Myocyte (in vitro differentiated cells): ENCODE data around the gene STRIT1. TPM values are rescaled to one million over a fixed set of nuclear protein-coding genes. Genes with fewer than 3 reads are reported as not detected.
"Not testable (repeated sequence)": the region's sequence is repeated elsewhere in the genome, so short reads cannot be mapped to it uniquely, and the experiment has no call there.

Experiments
- DNase-seq: peaks from one replicate; pipeline ENCODE4 v3.0.0-alpha.2; 2012; ENCODE audit warnings: low read depth
- total RNA-seq: library from RNA; depleted of rRNA; stranded (reverse); fragments of >200 nt; gene quantifications from 2 replicates; pipeline ENCODE4 v1.2.3, GENCODE V29; 2014

The STRIT1 gene
- total RNA-seq, 1 donor from 2014 or later, result 0.48 TPM

DNA sequence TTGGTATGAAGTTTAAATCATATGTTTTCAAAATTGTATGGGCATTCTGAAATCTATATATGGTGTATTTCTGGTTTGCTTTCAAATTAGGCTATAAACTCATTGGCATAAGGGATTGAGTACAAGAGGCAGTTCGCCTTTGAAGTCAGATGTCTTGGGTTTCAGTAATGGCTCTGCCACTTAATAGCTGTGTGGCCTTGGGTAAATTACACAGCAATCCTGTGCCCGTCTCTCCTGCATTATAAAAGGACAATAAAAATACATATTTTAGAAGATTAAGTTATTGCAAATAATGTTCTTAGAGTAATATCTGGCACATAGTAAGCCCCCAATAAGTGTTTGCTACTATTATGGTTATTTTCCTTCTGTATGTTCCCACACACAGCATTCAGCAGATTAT lies 20.4 kb upstream of the STRIT1 start:
- DNase-seq, result no peak

GRCh38 chr3:155313300-155313699 lies 19.8 kb upstream of the STRIT1 start:
- no peak for DNase-seq

DNA sequence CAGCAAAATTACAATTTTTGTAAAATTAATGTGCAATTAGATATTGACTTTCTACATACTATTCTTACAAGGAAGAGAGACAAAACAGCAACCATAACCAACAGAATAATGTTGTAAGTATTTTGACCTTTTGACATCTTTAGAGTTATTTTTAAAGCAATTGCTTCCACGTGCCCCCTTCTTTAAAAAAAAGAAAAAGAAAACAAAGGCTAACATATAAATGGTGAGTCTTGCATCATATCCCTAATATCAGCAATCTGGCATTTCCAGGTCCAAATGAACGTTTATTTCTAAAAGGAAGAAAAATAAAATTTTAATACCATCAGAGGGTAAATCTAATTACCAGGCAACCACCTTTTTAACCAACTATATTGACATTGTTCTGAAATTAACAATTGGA lies 19.3 kb upstream of the STRIT1 start:
- no peak for DNase-seq

GRCh38 chr3:155309581-155309980 lies 16.1 kb upstream of the STRIT1 start:
- DNase-seq, result no peak

DNA sequence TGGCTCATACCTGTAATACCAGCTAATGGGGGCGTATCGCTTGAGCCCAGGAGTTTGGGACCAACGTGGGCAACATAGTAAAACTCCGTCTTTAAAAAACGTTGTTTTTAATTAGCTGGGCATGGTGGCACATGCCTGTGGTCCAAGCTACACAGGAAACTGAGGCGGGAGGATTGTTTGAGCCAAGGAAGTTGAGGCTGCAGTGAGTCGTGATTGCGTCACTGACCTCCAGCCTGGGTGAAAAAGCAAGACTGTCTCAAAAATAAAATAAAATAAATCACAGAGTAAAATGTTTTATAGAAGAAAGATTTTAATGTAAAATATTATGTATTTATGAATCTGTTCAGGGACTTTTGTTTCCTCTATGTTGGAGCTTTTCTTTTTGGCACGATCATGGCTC lies 15.3 kb upstream of the STRIT1 start:
- DNase-seq, result no peak

DNA sequence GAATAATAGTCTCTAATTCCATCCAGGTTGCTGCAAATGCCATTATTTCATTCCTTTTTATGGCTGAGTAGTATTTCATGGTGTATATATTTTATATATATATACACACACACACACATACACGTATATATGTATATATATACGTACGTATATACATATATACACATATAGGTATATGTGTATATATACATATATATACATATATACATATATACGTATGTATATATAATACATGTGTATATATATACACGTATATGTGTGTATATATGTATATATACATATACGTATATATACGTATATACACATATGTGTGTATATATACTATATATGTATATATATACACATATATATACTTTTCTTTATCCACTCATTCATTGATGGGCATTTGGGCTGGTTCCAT lies 13.7 kb upstream of the STRIT1 start:
- DNase-seq, result no peak

- no peak for DNase-seq
Measured at GRCh38 chr3:155304394-155304793, 10.9 kb upstream of the STRIT1 start.

DNA sequence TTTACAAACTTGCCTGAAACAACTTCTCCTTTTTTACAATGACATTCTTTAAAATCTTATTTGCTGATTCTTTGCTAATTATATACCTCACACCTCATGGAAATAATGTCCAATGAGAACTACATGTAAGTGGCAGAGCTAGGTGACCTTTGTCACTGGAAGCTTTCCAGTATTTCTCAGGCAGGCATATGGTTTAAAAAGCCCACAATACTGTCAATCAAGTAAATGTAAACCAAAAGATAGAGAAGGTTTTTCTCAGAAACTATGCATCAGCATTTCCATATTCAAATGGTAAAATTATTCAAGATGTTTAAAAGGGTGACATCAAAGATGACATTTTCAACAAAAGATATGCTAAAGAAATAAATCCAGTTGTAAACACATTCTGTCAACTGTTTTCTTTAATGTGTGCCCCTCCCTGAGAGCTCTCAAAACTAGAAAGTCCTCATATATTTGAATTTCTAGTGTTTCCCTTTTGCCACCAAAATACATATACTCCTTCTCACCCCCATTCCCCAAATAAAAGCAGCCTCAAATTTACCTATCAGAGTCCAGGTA lies 10.1 kb upstream of the STRIT1 start:
- DNase-seq, result no peak

DNA sequence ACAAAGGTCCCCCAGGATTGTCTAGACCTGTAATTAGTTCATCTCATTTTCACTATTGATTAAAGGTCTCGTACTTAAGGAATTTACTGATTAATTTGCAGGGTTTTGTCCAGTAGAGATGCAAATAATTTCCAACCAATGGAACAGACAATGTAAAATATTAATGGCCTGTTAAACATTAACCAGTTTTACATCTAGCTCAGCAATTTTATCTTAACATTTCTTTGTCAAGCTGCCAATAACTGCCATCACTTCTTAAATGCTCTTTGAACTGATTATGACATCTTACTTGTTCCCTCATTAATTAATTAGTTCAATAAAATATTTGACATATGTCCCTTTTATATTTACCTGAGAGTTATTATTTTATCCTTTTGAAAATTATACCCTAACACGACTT lies 9.4 kb upstream of the STRIT1 start:
- no peak for DNase-seq

DNA sequence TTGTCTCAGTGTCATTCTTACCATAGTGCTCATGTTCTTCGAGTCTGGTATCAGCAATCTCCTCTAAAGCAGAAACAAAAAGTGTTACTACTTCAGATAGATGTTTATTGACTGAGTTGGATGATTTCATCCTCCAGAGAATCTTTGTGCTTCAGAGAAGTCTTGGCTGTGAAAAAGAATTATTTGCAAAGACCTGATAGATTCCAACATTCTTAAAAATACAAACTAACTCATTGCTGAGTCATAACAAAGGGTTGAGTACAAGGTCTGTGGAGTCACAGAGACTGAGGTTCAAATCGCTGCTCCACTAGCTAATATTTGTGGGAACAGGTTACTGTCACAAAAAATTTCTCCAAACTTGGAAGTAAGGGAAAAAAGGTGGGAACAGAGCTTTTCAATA lies 9.0 kb upstream of the STRIT1 start:
- DNase-seq, result no peak

DNA sequence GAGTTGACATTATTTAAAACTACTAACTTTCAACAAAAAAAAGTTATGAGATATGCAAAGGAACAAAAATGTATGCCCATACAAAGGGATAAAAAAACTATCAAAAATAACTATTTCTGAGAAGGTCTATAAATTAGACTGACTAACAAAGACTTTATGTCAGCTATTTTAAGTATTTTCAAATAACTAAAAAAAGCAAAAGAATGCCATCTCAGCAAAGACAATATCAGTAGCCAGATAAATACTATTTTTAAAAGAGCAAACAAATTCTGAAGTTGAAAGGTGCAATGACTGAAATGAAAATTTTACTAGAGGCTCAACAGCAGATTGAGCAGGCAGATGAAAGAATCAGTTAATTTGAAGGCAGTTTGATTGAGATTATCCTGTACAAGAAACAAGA lies 3.6 kb upstream of the STRIT1 start:
- no peak for DNase-seq

DNA sequence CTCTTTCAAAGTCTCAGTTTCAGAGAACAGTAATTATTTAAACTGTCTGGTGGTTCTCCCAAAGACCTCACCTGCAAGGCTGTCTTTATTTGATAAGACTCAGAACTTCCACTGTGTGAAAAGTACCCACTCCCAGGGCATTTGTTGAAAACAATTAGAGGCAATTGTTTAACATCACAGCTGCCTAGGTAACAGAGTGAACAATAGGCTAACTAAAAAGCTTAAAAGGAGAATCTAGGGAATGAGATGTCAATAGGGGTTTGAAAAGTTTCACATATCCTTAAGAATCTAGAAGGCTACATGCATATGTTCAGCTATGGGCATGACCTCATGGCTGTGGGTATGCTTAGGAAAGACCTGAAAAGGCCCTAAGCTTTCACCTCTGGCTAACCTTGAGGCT lies 2.9 kb upstream of the STRIT1 start:
- DNase-seq, result no peak

DNA sequence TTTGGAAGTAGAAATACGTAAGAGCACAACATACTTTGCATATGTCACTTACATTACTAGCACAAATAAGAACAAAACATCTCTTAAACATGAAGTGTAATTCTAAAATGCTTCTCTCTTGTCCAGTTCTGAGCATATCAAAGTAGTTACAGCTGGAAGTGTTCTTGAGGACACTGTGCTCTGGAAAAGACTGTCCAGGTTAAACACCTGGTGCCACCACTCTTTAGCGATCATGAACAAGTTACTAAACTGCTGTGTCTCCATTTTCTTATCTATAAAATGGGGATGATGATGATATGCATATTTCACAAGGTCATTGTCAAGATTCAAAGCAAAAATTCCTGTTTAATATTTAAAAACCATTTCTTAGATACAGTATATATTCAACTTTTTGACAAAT lies 790 bp downstream of the STRIT1 start:
- DNase-seq, result no peak

DNA sequence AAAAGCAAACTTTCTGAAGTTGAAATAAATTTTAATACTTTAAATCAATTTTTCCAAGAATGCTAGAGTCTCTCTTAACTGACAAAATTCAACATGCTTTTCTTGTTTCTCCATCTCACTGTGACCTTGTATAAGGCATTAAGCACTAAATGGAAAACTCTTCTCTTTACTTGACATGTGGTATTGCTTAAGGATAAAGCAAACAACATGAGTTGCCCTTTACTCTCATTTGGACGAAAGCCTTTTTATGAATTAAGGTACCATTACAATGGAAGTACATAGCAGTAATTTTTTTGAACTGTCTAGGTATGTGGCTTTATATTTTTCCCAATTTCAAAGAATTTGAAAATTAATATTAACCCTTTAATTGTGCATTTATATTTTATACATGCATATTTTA lies 1.4 kb downstream of the STRIT1 start:
- no peak for DNase-seq

DNA sequence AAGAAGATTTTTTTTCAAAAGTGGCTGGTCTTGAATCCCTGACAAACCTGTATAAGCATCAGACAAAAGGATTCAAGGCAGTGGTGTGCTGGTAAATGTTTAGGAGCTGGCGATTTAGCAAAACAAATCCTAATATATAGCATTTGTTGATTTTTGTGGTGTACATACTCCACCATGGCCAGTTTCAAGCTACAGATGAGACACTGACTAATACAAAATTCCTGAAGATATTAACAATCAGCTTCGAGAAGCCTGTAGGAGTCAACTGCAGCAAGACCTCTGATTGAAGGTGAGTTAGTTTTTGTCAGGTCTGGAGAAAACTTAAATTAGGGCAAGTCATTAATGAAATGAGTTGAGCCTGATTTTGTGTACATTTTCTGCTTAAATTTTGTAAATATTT lies 6.7 kb downstream of the STRIT1 start:
- no peak for DNase-seq

- no peak for DNase-seq
Measured at GRCh38 chr3:155285936-155286335, 7.5 kb downstream of the STRIT1 start.

DNA sequence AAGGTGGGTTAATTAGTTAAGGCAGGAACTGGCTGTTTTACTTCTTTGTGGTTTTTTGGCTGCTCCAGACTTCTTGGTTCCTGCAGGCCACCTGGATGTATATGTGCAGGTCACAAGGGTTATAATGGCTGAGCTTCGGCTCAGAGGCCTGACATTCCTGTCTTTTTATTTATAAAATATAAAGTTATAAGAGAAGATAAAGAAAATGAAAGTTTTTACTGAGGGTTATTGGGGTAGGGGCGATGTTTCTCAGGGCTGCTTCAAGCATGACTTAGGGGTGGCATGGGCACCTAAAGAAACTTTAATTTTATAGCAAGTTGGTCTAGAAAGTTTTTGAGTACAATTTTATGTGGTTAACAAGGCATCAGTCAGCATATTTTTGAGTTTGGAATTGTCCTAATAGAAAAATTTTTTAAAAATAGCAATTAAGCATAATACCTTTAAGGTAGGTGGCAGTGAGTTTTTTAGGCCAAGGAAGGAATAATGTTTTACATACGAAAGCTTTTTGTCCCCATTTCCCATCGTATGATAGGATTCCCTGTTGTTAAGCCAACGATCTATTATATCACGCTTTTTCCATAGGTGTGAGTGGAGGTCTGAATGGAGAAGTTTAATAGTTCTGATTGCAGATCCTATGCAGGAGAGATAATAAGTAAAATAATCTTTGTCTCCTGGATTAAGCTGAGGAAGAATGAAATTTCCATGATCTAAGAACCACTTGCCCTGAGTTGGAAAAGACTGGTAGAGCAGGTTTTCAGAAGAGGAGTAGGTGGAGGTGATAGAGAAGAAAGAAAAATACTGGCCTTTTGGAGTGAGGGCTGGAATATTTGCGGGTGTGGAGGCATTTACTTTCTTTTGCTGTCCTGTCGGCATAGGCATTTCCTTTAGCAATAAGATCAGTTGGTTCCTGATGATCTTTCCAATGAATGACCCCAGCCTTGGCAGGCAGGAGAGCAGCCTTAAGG lies 10.1 kb downstream of the STRIT1 start:
- no peak for DNase-seq

DNA sequence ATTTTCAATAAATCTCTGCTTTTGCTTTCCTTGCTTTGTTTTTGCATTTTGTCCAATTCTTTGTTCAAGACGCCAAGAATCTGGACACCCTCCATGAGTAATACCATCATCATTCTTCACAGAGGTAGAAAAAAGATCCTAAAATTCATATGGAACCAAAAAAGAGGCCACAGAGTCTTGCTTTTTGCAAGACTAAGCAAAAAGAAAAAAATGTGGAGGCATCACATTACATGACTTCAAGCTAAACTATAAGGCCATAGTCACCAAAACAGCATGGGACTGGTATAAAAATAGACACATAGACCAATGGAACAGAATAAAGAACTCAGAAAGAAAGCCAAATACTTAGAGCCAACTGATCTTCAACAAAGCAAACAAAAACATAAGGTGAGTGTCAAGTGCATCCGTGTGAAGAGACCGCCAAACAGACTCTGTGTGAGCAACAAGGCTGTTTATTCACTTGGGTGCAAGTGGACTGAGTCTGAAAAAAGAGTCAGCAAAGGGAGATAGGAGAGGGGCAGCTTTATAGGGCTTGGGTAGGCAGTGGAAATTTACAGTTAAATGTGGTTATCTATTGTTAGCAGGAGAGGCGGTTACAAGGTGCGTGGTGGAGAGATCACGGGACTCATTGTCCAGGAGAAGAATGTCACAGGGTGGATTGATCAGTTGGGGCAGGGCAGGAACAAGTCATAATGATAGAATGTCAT lies 10.9 kb downstream of the STRIT1 start:
- peak; percentile 46 for DNase-seq

DNA sequence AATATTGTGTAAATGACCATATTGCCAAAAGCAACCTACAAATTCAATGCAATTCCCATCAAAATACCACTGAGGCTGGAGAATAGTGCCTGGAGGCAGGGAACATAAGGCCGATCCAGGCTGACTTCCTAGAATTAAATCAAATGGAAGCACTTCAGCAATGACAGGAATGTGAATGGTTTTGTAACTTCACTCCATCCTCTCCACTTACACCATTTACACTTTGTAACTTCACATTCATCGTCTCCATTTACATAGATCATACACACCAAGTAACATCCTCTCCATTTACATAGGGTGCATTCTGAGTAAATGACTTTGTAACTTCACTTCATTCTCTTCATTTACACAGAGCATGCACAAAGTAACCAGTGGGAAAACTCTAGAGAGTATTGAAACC lies 11.6 kb downstream of the STRIT1 start:
- DNase-seq, result peak; percentile 3

DNA sequence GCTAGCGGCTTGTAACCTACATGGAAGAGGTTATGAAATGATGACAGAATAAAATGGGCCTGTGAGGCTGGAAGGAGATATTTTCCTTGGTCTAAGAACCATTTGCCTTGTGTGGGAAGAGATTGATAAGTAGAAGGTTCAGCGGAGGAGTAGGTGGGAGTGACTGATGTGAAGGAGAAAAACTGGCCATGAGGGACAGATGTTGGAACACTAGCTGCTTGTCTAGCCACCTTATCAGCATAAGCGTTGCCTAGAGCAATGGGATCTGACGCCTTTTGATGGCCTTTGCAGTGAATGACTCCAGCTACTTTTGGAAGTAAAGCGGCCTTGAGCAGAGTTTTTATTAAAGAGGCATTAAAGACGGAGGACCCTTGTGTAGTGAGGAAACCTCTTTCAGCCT lies 17.4 kb downstream of the STRIT1 start:
- not testable (repeated sequence) for DNase-seq

GRCh38 chr3:155275159-155275754 lies 18.2 kb downstream of the STRIT1 start:
- DNase-seq, result peak; percentile 62

- DNase-seq, result not testable (repeated sequence)
Measured at GRCh38 chr3:155274435-155274834, 19.0 kb downstream of the STRIT1 start.
